Measurements from ENCODE around the gene ADGRG1.

Gene ADGRG1

DNA sequence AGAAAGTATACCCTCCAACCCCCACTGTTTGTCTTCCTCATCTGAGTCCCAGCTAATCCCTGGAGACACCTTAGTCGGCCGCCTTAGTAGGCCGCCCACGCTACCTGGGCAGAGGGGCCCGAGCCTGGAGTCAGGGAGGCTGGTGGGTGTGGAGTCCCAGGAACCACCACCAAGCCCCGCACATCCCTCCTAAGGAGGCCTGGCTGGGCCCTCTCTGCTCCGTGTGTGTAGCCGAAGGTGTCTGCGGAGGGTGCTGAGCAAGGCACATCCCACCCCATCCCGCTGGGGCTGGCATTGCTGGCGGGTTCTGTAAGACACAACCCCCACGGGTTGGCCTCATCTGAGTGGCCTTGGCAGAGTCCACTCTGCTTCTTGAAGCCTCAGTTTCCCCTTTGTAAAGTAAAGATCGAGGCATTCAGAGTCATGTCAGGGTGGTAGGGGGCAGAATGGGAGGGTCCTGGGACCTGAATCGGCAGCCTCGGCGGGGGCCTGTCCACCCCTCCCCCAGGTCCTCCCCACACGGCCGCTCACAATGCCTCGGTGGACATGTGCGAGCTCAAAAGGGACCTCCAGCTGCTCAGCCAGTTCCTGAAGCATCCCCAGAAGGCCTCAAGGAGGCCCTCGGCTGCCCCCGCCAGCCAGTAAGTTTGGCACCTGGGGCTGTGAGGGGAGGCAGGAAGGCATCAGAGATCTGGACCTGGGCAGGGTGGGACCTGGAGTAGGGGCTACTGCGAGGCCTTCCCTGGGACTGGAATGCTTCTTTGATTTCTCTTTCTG lies 24.5 kb downstream of the ADGRG1 start:
- no peak for DNase-seq

DNA sequence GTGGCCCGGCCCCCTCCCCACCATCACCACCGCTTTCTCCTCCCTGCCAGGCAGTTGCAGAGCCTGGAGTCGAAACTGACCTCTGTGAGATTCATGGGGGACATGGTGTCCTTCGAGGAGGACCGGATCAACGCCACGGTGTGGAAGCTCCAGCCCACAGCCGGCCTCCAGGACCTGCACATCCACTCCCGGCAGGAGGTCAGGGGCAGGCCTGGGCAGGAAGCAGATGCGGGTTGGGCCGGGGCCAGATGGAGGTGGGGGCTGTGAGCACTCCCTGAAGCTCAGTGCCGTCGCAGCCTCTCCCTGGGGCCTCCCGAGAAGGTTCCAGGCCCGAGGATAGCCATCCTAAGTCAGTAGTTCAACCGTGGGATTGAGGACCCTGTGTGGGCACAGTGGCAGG lies 25.5 kb downstream of the ADGRG1 start:
- no peak for DNase-seq

DNA sequence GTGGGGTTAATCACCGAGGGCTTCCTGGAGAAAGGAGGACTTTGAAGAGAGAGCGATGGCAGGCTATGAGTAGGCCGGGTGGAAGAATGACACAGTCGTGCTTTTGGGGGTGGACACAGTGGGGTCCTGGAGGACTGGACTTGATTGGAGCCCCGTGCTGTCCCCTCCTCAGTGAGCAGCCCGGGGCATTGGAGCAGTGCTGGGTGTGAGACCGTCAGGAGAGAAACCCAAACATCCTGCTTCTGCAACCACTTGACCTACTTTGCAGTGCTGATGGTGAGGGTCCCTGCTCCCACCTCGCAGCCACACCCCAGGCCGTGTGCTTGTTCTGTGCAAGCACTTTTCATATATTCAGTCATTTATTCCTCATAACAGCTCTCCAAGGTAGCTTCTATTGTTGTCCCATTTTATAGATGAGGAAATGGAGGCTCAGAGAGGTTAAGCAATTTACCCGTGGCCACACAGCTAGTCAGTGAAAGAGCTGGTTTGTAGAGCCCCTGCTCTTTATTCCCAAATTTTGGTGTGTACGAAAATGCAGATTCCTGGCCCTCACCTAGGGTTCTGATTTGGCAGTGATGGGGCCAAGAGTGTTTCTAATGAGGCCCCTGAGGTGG lies 28.0 kb downstream of the ADGRG1 start:
- no peak for DNase-seq

- no peak for DNase-seq
Measured at GRCh38 chr16:57657228-57657627, 28.8 kb downstream of the ADGRG1 start.

DNA sequence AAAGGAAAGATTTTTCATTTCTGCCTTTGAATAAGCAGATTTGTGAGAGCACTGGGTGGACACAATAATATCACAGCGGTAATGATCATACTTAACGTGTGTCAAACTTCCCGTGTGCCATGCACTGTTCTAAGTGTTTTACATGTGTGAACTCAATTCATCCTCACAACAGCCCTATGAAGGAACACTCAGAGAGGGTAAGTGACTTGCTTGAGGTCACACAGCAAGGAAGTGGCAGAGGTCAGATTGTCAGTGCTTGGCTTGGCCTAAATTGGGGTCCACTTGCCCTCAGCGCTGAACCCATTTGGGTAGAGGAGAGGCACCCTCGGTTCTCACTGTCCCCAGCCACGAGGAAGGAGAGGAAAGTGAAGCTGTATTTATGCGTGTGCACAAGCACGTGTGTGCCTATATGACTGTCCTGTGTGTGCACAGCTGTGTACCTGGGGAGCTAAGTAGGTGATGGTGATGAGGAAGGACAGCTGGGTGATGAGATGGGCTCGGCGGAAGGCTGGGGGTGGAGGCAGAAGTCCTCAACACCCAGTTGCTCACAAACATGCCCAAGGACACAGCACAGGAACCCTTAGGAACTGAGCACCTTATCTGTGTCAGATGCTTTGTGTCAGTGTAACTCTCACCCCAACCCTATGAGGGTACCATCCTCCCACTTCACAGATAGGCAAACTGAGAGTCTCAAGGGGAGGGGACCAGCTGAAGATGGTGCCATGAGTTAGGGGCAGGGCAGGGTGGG lies 29.9 kb downstream of the ADGRG1 start:
- no peak for DNase-seq

DNA sequence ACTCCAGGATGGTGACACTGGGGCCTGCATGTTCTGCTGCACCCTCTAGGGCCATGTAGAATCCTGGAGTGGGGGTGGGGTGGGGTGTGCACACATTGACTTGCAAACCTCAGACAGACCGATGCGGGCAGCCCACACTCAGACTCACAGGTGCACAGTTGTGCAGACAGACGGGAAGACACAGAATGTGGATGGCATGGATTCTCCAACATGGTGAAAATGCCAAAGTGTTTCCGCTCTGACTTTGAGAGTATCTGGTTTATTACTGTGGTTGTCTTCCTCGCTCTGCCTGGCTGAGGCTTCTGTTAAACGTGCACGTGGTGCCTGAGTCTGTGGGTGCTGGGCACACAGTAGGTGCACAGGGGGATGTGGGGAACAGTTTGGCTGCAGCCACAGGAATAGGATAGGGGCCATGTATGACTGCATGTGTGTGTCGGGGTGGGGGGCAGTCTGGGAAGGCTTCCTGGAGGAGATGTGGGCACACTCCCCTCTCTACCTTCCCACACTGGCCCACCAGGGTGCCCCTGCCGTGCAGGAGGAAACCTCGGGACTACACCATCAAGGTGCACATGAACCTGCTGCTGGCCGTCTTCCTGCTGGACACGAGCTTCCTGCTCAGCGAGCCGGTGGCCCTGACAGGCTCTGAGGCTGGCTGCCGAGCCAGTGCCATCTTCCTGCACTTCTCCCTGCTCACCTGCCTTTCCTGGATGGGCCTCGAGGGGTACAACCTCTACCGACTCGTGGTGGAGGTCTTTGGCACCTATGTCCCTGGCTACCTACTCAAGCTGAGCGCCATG lies 30.6 kb downstream of the ADGRG1 start:
- DNase-seq: no peak

DNA sequence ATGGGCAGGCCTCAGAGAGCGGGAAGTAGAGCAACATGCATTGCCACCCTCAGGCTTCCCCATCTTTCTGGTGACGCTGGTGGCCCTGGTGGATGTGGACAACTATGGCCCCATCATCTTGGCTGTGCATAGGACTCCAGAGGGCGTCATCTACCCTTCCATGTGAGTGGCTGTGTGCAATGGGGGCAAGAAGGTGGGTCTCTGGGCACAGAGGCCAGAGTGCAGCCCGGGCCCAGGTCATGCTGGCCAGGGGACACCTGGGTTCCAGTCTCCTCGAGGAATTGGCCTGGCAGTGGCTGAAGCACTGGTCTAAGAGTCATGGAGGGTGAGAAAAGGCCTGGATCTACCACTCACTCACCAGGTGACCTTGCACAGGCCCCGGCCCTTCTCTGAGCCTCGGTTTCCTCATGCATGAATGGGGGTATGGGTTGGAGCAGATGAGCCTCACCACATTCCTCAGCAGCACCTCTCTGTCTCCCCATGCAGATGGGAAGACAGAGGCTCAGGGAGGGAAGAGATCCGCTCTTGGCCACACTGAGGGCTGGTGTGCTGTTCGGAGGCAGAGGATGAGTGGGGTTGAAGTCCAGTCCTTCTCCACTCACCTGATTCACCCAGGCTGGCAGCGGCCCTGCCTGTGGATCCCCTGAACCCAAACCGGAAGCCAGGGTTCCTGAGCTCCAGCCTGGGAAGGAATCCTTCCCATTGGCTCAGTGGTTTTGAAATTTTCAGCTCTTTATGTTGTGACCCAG lies 32.5 kb downstream of the ADGRG1 start:
- DNase-seq: no peak

GRCh38 chr16:57661510-57661909 lies 33.1 kb downstream of the ADGRG1 start:
- no peak for DNase-seq

DNA sequence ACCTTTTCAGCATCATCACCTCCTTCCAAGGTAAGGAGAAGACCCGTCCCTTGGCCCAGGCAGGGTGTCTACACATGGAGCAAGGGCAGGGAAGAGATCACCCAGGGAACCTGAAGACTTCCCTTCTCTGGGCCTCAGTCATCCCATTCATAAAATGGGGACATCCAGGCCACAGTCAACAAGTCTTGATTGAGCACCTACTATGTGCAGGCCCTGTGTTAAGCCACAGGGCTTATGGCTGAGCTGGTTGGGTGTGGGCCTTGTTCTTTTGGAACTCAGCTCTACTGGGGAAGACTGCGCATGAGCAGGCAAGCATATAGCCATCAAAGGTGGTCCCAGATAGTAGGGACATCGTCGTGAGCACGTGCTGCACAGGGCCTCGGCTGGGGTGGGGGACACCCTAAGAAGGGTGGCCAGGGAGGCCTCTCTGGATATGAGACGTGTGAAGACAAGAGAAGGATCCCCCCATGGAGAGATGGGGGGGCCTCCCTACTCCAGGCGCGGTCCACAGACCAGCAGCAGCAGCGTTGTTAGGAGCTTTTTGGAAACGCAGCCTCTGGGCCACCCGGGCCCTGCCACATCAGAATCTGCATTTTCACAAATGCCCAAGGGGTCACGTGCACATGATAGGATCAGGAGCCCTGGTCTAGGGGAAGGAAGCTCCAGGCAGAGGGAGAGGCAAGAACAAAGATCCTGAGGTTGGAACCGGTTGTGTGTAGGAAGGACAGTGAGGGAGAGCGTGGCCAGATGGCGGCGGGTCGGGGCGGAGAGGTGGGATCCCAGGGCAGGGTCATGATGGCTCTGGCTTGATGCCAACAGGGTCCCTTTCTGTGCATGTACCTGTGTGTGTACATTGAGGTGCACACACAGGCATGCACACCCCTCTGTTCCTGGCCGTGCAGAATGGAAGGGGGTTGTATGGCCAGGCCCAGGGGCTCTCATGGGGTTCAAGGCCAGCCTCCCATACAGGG lies 33.8 kb downstream of the ADGRG1 start:
- no peak for DNase-seq

DNA sequence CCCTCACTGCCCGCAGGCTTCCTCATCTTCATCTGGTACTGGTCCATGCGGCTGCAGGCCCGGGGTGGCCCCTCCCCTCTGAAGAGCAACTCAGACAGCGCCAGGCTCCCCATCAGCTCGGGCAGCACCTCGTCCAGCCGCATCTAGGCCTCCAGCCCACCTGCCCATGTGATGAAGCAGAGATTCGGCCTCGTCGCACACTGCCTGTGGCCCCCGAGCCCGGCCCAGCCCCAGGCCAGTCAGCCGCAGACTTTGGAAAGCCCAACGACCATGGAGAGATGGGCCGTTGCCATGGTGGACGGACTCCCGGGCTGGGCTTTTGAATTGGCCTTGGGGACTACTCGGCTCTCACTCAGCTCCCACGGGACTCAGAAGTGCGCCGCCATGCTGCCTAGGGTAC lies 35.0 kb downstream of the ADGRG1 start:
- DNase-seq: no peak

DNA sequence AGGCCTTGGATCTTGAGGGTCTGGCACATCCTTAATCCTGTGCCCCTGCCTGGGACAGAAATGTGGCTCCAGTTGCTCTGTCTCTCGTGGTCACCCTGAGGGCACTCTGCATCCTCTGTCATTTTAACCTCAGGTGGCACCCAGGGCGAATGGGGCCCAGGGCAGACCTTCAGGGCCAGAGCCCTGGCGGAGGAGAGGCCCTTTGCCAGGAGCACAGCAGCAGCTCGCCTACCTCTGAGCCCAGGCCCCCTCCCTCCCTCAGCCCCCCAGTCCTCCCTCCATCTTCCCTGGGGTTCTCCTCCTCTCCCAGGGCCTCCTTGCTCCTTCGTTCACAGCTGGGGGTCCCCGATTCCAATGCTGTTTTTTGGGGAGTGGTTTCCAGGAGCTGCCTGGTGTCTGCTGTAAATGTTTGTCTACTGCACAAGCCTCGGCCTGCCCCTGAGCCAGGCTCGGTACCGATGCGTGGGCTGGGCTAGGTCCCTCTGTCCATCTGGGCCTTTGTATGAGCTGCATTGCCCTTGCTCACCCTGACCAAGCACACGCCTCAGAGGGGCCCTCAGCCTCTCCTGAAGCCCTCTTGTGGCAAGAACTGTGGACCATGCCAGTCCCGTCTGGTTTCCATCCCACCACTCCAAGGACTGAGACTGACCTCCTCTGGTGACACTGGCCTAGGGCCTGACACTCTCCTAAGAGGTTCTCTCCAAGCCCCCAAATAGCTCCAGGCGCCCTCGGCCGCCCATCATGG lies 35.7 kb downstream of the ADGRG1 start:
- no peak for DNase-seq

GRCh38 chr16:57664662-57665025 lies 36.2 kb downstream of the ADGRG1 start:
- DNase-seq: no peak

DNA sequence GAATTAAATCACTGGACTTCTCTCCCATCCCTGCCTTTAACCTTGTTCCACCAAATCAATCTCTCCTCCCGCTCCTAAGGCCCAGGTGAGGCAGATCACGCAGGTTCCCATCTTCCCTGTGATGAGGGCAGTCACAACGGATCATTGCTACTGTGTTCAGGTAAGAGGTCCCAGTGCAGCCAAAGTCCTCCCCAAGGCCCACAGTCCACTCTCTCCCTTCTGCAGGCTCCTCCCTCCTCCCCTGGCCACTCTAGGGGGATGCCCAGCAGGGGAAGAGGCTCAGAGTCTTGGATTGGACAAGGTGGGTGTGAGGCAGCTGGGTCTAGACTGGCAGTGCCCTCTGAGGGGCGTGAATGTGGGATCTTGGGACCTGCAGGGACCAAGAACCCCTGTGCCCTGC lies 37.1 kb downstream of the ADGRG1 start:
- no peak for DNase-seq

DNA sequence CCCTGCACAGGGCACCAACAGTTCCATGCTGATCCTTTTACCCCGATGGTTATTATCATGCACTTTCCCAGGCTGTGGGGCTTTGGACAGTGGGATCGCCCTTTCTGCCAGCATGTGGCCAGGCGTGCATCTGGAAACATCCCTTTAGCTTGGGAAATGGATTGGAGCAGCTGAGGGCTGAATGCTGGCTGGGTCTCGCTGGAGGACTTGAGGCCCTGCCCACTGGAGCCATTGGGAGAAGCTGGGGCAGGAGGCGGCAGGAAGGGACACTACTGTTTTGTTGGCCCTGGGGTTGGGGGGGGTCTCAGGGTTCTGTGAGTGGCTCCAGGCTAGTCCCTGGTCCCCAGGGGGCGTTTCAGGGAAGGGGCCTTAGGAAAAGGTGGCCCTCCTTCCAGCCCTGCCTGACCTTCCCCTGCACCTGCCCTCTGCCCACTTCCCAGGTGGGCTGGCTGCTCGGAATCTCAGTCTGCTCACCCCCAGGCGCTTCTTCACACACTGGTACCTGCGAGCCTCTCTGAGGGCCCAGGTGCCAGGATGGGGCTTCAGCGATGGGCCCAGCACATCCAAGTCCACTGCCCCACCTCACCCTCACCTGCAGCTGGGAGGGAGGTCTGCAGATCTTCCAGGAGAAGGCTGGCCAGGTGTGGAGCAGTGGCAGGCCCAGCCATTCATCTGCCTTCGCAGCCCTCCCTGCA lies 38.1 kb downstream of the ADGRG1 start:
- no peak for DNase-seq

- no peak for DNase-seq
Measured at GRCh38 chr16:57667048-57667525, 38.7 kb downstream of the ADGRG1 start.

DNA sequence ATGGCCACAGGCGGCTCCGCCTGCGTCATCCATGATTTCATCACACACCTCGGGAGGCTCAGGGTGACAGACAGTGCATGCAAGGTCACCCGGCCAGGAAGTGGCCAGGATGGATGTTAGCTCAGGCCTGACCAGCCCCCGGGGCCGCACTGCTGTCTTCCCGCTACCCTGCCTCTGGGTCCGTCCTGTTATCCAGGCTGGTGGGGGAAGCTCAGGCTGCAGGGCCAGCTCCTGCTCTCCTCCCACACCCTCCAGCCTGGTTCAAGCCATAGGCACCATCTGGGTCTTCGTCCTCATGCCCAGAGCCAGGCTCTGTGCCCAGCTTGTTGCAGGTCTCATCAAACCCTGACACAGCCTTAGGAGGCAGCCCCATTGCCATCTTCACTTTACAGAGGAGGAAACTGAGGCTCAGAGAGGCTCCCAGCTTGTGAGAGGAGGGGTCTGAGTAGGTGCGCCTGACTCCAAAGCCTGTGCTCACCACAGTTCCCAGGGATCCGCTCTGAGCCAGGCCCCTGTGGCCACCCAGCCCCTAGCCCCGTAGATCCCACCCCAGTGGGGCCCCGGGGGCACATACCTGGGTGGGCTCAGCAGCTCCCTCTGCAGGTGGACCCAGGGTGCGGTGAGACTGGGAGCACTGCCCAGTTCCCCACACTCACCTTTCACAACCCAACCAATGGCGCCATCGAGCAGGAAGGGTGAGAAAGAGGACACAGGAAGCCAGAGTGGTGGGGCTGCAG lies 39.3 kb downstream of the ADGRG1 start:
- DNase-seq: no peak

GRCh38 chr16:57668263-57668571 lies 39.8 kb downstream of the ADGRG1 start, which contains the start of gene ADGRG3:
TSS of gene ADGRG3 (plus strand) at chr16:57668306. CDS start at chr16:57668348, 42 bp downstream.
- DNase-seq: no peak

DNA sequence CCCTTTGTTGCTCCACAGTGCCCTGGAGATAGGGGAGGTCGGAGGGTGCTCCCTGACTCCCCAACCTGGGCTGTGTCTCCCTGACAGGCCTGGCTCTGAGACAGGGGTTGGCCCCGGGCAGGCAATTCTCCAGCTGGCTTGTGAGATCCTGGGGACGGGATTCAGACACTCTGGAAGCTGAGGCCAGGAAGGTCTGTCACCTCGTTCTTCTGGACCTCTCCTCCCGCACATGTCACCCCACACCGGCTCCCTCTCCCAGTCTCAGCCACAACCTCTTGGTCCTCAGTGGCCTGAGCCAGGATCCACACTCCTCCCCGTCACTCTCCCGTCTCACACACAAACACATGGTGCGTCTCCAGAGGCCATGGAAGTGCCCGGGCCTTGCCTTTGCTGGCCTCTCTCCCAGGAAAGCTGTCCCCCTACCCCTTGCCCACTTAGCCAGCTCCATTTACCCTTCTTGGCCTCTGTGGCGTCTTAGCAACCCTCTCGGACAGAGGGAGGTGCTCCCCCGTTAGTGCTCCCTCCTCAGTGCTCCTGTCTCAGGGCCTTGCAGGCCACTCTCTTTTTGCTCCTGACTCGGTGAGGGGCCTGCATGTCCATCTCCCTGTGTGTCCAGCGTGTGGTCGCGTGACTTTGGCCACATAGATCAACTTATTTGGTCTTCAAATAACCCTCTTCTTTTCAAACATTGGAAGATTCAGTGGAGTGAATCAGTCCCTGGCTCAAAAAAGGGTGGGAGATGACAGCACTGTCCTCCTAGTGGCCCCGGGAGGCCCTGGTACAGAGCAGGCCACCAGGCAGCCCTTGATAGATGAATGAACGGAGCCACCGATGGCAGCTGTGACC lies 40.4 kb downstream of the ADGRG1 start:
- no peak for DNase-seq

Measured in stimulated activated CD4-positive, alpha-beta T cell treated with anti-CD3 and anti-CD28 coated beads, Interleukin-4, amount 100 ng/mL, for 24 hours (primary cell).